HepG2 (cell line): Measurements from ENCODE around the gene ZNF780B. TPM values are rescaled to one million over a fixed set of nuclear protein-coding genes. Genes with fewer than 3 reads are reported as not detected.

Source experiments
- ESRRA ChIP-seq: sonication (generic); formaldehyde crosslinking; IDR thresholded peaks from 2 replicates; pipeline ENCODE4 v1.5.1; 2020; ENCODE audit warnings: mild to moderate bottlenecking, low read depth, missing genetic modification reagents
- FOXO1 ChIP-seq: sonication (generic); formaldehyde crosslinking; IDR thresholded peaks from 2 replicates; pipeline ENCODE4 v1.4.0; 2020; ENCODE audit warnings: missing genetic modification reagents
- HCFC1 ChIP-seq: fragments of 150-350 bp; IDR thresholded peaks from 2 replicates; pipeline ENCODE4 v1.6.1; 2014; ENCODE audit warnings: low read depth, low read length
- HIVEP1 ChIP-seq: sonication (generic); formaldehyde crosslinking; IDR thresholded peaks from 2 replicates; pipeline ENCODE4 v1.4.0; 2020; ENCODE audit warnings: mild to moderate bottlenecking, missing genetic modification reagents
- HMGA1 ChIP-seq: sonication (generic); formaldehyde crosslinking; conservative IDR thresholded peaks from 2 replicates; pipeline ENCODE4 v1.4.0; 2020; ENCODE audit warnings: missing genetic modification reagents
- HOXD1 ChIP-seq: sonication (generic); formaldehyde crosslinking; IDR thresholded peaks from 2 replicates; pipeline ENCODE4 v1.5.0; 2020; ENCODE audit warnings: missing genetic modification reagents
- IRF2 ChIP-seq: IDR thresholded peaks from 2 replicates; pipeline ENCODE4 v1.6.1; 2018; ENCODE audit warnings: missing genetic modification reagents, missing compliant biosample characterization
- ISX ChIP-seq: sonication (generic); formaldehyde crosslinking; conservative IDR thresholded peaks from 2 replicates; pipeline ENCODE4 v1.5.0; 2020; ENCODE audit warnings: missing genetic modification reagents
- MIER2 ChIP-seq: IDR thresholded peaks from 2 replicates; pipeline ENCODE4 v1.6.1; 2016; ENCODE audit warnings: missing biosample characterization, missing genetic modification reagents
- MYC ChIP-seq: sonication (generic); formaldehyde crosslinking; IDR thresholded peaks from 2 replicates; pipeline ENCODE4 v1.9.0; 2021; ENCODE audit warnings: missing genetic modification reagents, borderline replicate concordance
- NFKBIZ ChIP-seq: IDR thresholded peaks from 2 replicates; pipeline ENCODE4 v1.6.1; 2018; ENCODE audit warnings: missing genetic modification reagents, missing compliant biosample characterization
- PAF1 ChIP-seq: IDR thresholded peaks from 2 replicates; pipeline ENCODE4 v1.6.1; 2016; ENCODE audit warnings: missing genetic modification reagents, missing compliant biosample characterization
- SIX4 ChIP-seq: sonication (generic); formaldehyde crosslinking; IDR thresholded peaks from 2 replicates; pipeline ENCODE4 v1.4.0; 2020; ENCODE audit warnings: missing genetic modification reagents
- SNAI1 ChIP-seq: sonication (generic); formaldehyde crosslinking; IDR thresholded peaks from 2 replicates; pipeline ENCODE4 v1.5.0; 2020; ENCODE audit warnings: mild to moderate bottlenecking, missing genetic modification reagents, borderline replicate concordance
- ZEB1 ChIP-seq: IDR thresholded peaks from 2 replicates; pipeline ENCODE4 v1.6.1; 2012; ENCODE audit warnings: mild to moderate bottlenecking, low read depth, inconsistent platforms; ENCODE audit not compliant: insufficient replicate concordance
- ZNF207 ChIP-seq: fragments of 450-650 bp; IDR thresholded peaks from 2 replicates; pipeline ENCODE4 v1.6.1; 2016; ENCODE audit warnings: antibody characterized with exemption, borderline replicate concordance
- ZNF274 ChIP-seq: sonication (generic); formaldehyde crosslinking; IDR thresholded peaks from 2 replicates; pipeline ENCODE4 v1.5.1; 2020; ENCODE audit warnings: mild to moderate bottlenecking, missing genetic modification reagents
- ZNF382 ChIP-seq: sonication (generic); formaldehyde crosslinking; IDR thresholded peaks from 2 replicates; pipeline ENCODE4 v1.5.0; 2020; ENCODE audit warnings: missing genetic modification reagents, mild to moderate bottlenecking, borderline replicate concordance
- ZNF430 ChIP-seq: sonication (generic); formaldehyde crosslinking; IDR thresholded peaks from 2 replicates; pipeline ENCODE4 v1.9.0; 2021; ENCODE audit warnings: mild to moderate bottlenecking, missing genetic modification reagents
- ZNF558 ChIP-seq: sonication (generic); formaldehyde crosslinking; IDR thresholded peaks from 2 replicates; pipeline ENCODE4 v1.9.0; 2022; ENCODE audit warnings: mild to moderate bottlenecking, missing genetic modification reagents, borderline replicate concordance
- ZNF598 ChIP-seq: sonication (generic); formaldehyde crosslinking; IDR thresholded peaks from 2 replicates; pipeline ENCODE4 v1.5.1; 2020; ENCODE audit warnings: mild to moderate bottlenecking, missing genetic modification reagents, borderline replicate concordance
- ZNF616 ChIP-seq: sonication (generic); formaldehyde crosslinking; IDR thresholded peaks from 2 replicates; pipeline ENCODE4 v1.5.0; 2020; ENCODE audit warnings: low read depth, mild to moderate bottlenecking, missing genetic modification reagents
- ZNF747 ChIP-seq: sonication (generic); formaldehyde crosslinking; IDR thresholded peaks from 2 replicates; pipeline ENCODE4 v1.8.1; 2023; ENCODE audit warnings: missing genetic modification reagents, mild to moderate bottlenecking, borderline replicate concordance
- polyA plus RNA-seq, 8 experiments: library from polyadenylated mRNA; depleted of rRNA in 3 of 8; stranded (reverse) in 7 of 8; unstranded in 1 of 8; fragments of >200 nt; fragmentation: Illumina TruSeq in 4 of 8; extraction: Trizol in 4 of 8; gene quantifications; 2 replicates each; pipeline versions ENCODE4 v1.2.1 to v1.2.3, GENCODE V29; 2011 to 2016; ENCODE audit warnings: low read depth in 4 of 8, missing spikeins in 1 of 8, mixed read lengths in 1 of 8; ENCODE audit not compliant: insufficient read depth in 1 of 8
- total RNA-seq, 5 experiments: library from RNA; depleted of rRNA; stranded (reverse); fragments of >200 nt; fragmentation: Illumina TruSeq; extraction: Trizol; gene quantifications; 2 replicates each; pipeline ENCODE4 v1.2.3, GENCODE V29; 2016; ENCODE audit warnings: low read depth in 1 of 5
- TF ChIP-seq, protein P1 (sequence below): fragments of 450-650 bp; IDR thresholded peaks from 2 replicates; pipeline ENCODE4 v1.6.1; 2016
- TF ChIP-seq, protein P2 (sequence below): IDR thresholded peaks from 2 replicates; pipeline ENCODE4 v1.6.1; 2016; ENCODE audit warnings: low read depth, missing genetic modification reagents, missing compliant biosample characterization

Gene ZNF780B
- total and polyA plus RNA-seq, 2 of the 13 experiments (the other 11 are each of a cell fraction or from before 2014, with no cell fraction given): 6.6 to 21.9 TPM

DNA sequence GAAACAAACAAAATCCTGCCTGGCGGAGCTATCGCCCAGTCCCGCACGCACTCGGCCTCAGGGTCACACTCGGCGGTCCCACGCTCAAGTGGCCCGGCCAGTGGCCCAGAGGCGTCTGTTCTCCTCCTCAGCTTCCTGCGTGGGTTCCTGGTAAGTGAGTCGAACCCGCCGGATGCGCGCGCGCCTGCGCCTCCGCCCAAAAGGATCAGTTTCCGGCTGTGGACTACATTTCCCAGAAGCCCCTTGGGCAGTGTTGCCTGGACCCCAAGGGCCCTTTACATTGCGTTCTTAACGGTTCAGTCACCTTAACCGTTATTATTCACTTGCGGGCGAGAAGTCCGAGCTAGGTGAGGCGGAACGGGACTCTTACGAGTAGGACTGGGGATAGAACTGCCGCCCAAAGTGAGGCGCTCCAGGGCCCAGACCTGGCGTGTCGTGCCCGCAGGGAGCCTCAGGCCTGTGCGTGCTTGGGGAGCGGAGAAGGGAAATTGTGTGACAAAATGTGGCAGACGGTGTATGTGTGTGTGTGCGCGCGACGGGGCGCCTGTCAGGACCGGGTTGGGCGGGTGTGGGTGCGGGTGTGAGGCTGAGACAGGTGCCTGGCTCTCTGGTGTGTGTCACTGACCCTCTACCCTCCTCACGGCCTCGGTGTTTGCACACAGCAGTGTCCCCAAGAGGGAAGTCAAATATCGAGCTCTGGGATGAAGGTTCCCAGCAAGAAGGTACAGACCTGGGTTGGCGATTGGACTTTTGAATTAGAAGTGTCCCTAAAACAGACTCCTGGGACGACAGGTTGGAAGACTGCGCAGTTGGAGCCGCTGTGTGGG, 59.0 kb downstream of the ZNF780B start, which contains the start of gene ZNF546 (continued):
- TF ChIP-seq MIER2 (no peak), SIX4 (CRISPR knock-in tag) (peak; percentile 68; the same call in 1 of the 2 replicates), ZNF382 (CRISPR knock-in tag) (no peak), MYC (CRISPR knock-in tag) (peak; percentile 68), ZNF616 (CRISPR knock-in tag) (0 out of 2 replicates have a peak, but pooled peaks have one; percentile 37), HMGA1 (CRISPR knock-in tag) (no peak), PAF1 (CRISPR knock-in tag) (no peak), ZNF558 (peak; percentile 59; the same call in 1 of the 2 replicates), HIVEP1 (CRISPR knock-in tag) (no peak), NFKBIZ (CRISPR knock-in tag) (no peak; the same call in 1 of the 2 replicates), ESRRA (CRISPR knock-in tag) (no peak), ZNF598 (CRISPR knock-in tag) (peak; percentile 76; the same call in 1 of the 2 replicates), ZNF207 (no peak), ZNF430 (CRISPR knock-in tag) (peak; percentile 69; the same call in 1 of the 2 replicates), ISX (no peak), IRF2 (CRISPR knock-in tag) (peak; percentile 84), ZNF747 (CRISPR knock-in tag) (no peak), FOXO1 (CRISPR knock-in tag) (0 out of 2 replicates have a peak, but pooled peaks have one; percentile 6), ZEB1 (no peak), HOXD1 (no peak), SNAI1 (no peak), ZNF274 (CRISPR knock-in tag) (peak; percentile 41; the same call in 1 of the 2 replicates), HCFC1 (peak; percentile 81)
- TF ChIP-seq, protein P1, sequence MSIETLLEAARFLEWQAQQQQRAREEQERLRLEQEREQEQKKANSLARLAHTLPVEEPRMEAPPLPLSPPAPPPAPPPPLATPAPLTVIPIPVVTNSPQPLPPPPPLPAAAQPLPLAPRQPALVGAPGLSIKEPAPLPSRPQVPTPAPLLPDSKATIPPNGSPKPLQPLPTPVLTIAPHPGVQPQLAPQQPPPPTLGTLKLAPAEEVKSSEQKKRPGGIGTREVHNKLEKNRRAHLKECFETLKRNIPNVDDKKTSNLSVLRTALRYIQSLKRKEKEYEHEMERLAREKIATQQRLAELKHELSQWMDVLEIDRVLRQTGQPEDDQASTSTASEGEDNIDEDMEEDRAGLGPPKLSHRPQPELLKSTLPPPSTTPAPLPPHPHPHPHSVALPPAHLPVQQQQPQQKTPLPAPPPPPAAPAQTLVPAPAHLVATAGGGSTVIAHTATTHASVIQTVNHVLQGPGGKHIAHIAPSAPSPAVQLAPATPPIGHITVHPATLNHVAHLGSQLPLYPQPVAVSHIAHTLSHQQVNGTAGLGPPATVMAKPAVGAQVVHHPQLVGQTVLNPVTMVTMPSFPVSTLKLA: no peak
- TF ChIP-seq, protein P2, sequence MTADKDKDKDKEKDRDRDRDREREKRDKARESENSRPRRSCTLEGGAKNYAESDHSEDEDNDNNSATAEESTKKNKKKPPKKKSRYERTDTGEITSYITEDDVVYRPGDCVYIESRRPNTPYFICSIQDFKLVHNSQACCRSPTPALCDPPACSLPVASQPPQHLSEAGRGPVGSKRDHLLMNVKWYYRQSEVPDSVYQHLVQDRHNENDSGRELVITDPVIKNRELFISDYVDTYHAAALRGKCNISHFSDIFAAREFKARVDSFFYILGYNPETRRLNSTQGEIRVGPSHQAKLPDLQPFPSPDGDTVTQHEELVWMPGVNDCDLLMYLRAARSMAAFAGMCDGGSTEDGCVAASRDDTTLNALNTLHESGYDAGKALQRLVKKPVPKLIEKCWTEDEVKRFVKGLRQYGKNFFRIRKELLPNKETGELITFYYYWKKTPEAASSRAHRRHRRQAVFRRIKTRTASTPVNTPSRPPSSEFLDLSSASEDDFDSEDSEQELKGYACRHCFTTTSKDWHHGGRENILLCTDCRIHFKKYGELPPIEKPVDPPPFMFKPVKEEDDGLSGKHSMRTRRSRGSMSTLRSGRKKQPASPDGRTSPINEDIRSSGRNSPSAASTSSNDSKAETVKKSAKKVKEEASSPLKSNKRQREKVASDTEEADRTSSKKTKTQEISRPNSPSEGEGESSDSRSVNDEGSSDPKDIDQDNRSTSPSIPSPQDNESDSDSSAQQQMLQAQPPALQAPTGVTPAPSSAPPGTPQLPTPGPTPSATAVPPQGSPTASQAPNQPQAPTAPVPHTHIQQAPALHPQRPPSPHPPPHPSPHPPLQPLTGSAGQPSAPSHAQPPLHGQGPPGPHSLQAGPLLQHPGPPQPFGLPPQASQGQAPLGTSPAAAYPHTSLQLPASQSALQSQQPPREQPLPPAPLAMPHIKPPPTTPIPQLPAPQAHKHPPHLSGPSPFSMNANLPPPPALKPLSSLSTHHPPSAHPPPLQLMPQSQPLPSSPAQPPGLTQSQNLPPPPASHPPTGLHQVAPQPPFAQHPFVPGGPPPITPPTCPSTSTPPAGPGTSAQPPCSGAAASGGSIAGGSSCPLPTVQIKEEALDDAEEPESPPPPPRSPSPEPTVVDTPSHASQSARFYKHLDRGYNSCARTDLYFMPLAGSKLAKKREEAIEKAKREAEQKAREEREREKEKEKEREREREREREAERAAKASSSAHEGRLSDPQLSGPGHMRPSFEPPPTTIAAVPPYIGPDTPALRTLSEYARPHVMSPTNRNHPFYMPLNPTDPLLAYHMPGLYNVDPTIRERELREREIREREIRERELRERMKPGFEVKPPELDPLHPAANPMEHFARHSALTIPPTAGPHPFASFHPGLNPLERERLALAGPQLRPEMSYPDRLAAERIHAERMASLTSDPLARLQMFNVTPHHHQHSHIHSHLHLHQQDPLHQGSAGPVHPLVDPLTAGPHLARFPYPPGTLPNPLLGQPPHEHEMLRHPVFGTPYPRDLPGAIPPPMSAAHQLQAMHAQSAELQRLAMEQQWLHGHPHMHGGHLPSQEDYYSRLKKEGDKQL (CRISPR knock-in tag): no peak
